Bronchial epithelial cell (primary cell): ENCODE measurements around the gene THNSL1. TPM values are rescaled to one million over a fixed set of nuclear protein-coding genes. Genes with fewer than 3 reads are reported as not detected.

Source experiments
- DNase-seq: peaks from one replicate; pipeline ENCODE4 v3.0.0-alpha.2; 2010; ENCODE audit warnings: low read depth
- FAIRE-seq: peaks from 2 replicates; lab custom pipeline; 2011; peaks lifted over from hg19 to GRCh38; lab: Jason Lieb, UNC
- H3K27me3 ChIP-seq: 2 replicates; pipeline ENCODE4 v1.5.1; 2011; ENCODE audit warnings: low read length; ENCODE audit not compliant: control insufficient read depth, insufficient read depth
- H3K36me3 ChIP-seq: 2 replicates; pipeline ENCODE4 v1.5.1; 2011; ENCODE audit warnings: low read length; ENCODE audit not compliant: control insufficient read depth, insufficient read depth
- H3K4me3 ChIP-seq: 2 replicates; pipeline ENCODE4 v1.5.1; 2011; ENCODE audit warnings: mild to moderate bottlenecking, low read depth, low read length, control low read depth
- CTCF ChIP-seq: IDR thresholded peaks from 2 replicates; pipeline ENCODE4 v1.5.1; 2011; ENCODE audit warnings: mild to moderate bottlenecking, moderate library complexity, low read length, control low read depth, inconsistent platforms; ENCODE audit not compliant: insufficient read depth, severe bottlenecking
- total RNA-seq: library from RNA; depleted of rRNA; stranded (reverse); fragments of >200 nt; gene quantifications from 2 replicates; pipeline ENCODE4 v1.2.1, GENCODE V29; 2014

THNSL1 gene
- total RNA-seq, 1 donor from 2014 or later = 5.0 TPM

- no peak for DNase-seq
- Histone ChIP-seq H3K27me3 (no peaks in the 10 kb centered on the region), H3K36me3 (no peaks in the 10 kb centered on the region), H3K4me3 (no peak overlapping the region)
- TF ChIP-seq CTCF = no peak
- no peak for FAIRE-seq
These were observed 23.1 kb downstream of the THNSL1 start for GRCh38 chr10:25039531-25039930.

DNA sequence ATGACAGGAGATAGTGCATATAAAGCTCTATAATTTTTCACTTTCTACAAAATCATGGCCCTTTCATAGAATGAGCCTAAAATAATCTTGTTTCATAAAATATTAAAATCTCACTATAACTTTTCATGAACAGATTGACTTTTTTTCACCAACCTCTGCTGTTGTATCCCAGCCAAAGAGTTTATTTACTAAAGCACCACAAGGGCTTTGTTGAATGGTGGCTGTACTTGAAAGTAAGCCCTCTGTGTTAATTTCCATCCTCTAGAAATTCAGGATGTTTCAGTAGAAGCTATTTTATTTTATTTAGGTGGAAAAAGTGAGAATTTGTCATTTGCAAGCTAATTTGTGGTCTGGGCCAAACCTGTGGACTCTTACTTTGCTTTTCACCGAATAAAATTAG lies 30.2 kb downstream of the THNSL1 start:
- TF ChIP-seq CTCF = no peak
- FAIRE-seq = no peak
- no peak for DNase-seq
- Histone ChIP-seq H3K4me3 (no peak overlapping the region), H3K27me3 (no peaks in the 10 kb centered on the region), H3K36me3 (no peaks in the 10 kb centered on the region)

DNA sequence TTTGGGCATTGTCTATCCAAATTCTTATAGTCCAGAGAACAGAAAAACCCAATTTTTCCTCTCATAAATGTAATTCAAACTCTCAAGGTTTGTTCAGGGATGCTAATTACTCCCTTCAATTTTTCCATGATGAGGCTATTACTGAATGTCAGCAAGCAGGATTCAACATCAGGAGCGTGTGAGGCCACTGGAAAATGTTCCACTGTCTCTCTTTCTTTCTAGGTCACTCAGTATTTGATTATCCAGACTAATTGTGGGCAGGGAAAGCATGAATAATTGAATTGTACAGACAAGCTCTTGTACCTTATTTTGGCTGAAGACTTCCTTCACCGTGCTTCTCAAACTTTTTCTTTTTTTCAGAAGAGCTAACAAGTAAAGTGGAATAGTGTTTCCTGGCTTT lies 30.7 kb downstream of the THNSL1 start:
- FAIRE-seq (no peak), DNase-seq (no peak)
- Histone ChIP-seq H3K36me3 (no peaks in the 10 kb centered on the region), H3K4me3 (no peak overlapping the region), H3K27me3 (no peaks in the 10 kb centered on the region)
- no peak for TF ChIP-seq CTCF

- peak; percentile 89 for DNase-seq
- no peak for FAIRE-seq
- TF ChIP-seq CTCF = no peak
- Histone ChIP-seq H3K27me3 (no peaks in the 10 kb centered on the region), H3K36me3 (no peaks in the 10 kb centered on the region), H3K4me3 (no peak overlapping the region)
These were observed 31.3 kb downstream of the THNSL1 start for GRCh38 chr10:25047591-25048301.

DNA sequence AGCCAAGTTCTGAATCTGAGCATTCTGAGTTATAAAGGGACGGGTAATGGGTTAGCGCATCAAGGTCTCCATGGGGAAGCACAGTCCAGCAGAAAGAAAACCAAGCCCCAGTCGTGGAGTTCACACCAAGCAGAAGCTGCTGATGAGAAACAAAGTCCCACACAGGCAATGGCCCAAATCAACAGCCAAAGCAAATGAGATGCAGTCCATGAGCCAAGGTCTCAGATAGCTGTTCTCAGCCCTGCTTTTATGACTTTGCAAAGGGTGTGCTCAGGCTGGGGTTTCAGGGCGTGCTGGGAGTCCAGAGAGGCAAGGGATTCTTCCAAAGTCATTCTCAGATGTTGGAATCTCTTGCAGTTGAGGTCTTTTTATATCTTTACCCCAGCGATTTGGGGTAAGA lies 32.0 kb downstream of the THNSL1 start:
- no peak overlapping the region for H3K4me3 ChIP-seq
- H3K27me3 ChIP-seq = no peaks in the 10 kb centered on the region
- H3K36me3 ChIP-seq = no peaks in the 10 kb centered on the region
- FAIRE-seq (no peak), DNase-seq (no peak)
- TF ChIP-seq CTCF = no peak

DNA sequence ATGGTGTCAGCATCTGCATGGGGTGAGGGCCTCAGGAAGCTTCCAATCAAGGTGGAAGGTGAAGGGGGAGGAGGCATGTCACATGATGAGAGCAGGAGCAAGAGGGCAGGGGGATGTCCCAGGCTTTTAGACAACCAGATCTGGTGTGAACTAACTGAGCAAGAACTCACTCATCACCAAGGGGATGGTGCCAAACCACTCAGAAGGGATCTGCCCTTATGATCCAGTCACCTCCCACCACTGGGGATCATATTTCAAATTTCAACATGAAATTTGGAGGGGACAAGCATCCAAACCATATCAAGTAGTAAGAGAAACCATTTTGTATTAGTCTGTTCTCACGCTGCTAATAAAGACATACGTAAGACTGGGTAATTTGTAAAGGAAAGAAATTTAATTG lies 33.6 kb downstream of the THNSL1 start:
- no peak overlapping the region for H3K4me3 ChIP-seq
- DNase-seq (no peak), FAIRE-seq (no peak)
- no peaks in the 10 kb centered on the region for H3K36me3 ChIP-seq
- no peak for TF ChIP-seq CTCF
- no peaks in the 10 kb centered on the region for H3K27me3 ChIP-seq
